ENCODE measurements around the gene HSD11B2. TPM values are rescaled to one million over a fixed set of nuclear protein-coding genes. Genes with fewer than 3 reads are reported as not detected.

HSD11B2 gene
- total RNA-seq, 1 experiment from 2014 or later, result 33.4 TPM

GRCh38 chr16:67438098-67438791, 7.3 kb downstream of the HSD11B2 start:
- ChIA-PET POLR2A (no interaction called here), CTCF (interaction anchor here (1.3 to 1.8 kb wide), 2 partner anchors 39 to 477 kb away, joined by 3 to 7 read pairs; partner anchors contain the start of gene CES3)
- Mint-ChIP-seq H3K4me1 (peaks cover 11% of the 10 kb centered on the region), H3K36me3 (peaks cover 3% of the 10 kb centered on the region; the same call in 1 of the 2 replicates), H3K4me3 (no peak overlapping the region), H3K27me3 (ENCODE audit: low read depth) (no peaks in the 10 kb centered on the region), H3K9me3 (no peaks in the 10 kb centered on the region), H3K27ac (no peak overlapping the region)
- no peak for TF ChIP-seq ATF1 (CRISPR knock-in tag; IDR thresholded peaks at IDR 0.05)
- no peak for TF ChIP-seq SMAD4 (CRISPR knock-in tag; IDR thresholded peaks at IDR 0.05)
- TF ChIP-seq FOXK1 (CRISPR knock-in tag; IDR thresholded peaks at IDR 0.05), result no peak
- no peak for TF ChIP-seq ZNF219 (CRISPR knock-in tag; IDR thresholded peaks at IDR 0.05; ENCODE audit: borderline replicate concordance)
- TF ChIP-seq ZNF532 (CRISPR knock-in tag; IDR thresholded peaks at IDR 0.05; ENCODE audit: borderline replicate concordance), result no peak
- TF ChIP-seq ESRRA (CRISPR knock-in tag; IDR thresholded peaks at IDR 0.05; ENCODE audit: borderline replicate concordance), result no peak
- TF ChIP-seq CDX4 (CRISPR knock-in tag; IDR thresholded peaks at IDR 0.05; ENCODE audit: borderline replicate concordance), result no peak
- TF ChIP-seq CTCF (IDR thresholded peaks at IDR 0.05), result no peak
- TF ChIP-seq CREB1 (CRISPR knock-in tag; IDR thresholded peaks at IDR 0.05), result no peak
- ATAC-seq (no peak), DNase-seq (ENCODE audit: low spot score) (no peak)

- no peaks in the 10 kb centered on the region for H3K9me3 Mint-ChIP-seq
- POLR2A ChIA-PET, result no interaction called here
- H3K4me1 Mint-ChIP-seq, result peaks cover 5% of the 10 kb centered on the region
Measured at GRCh38 chr16:67438824-67439393, 8.0 kb downstream of the HSD11B2 start.

More at GRCh38 chr16:67438824-67439393, 8.0 kb downstream of the HSD11B2 start:
- no peak for TF ChIP-seq TP53 (CRISPR knock-in tag; IDR thresholded peaks at IDR 0.05)
- no peak for TF ChIP-seq MLX (CRISPR knock-in tag; IDR thresholded peaks at IDR 0.05)
- TF ChIP-seq GABPB1 (CRISPR knock-in tag; IDR thresholded peaks at IDR 0.05), result no peak
- no peak for TF ChIP-seq NFYB (CRISPR knock-in tag; conservative IDR thresholded peaks at IDR 0.05; ENCODE audit: low read depth)
- no peak for TF ChIP-seq AR (CRISPR knock-in tag; IDR thresholded peaks at IDR 0.05)
- TF ChIP-seq ETV6 (CRISPR knock-in tag; IDR thresholded peaks at IDR 0.05), result no peak
- no peak for TF ChIP-seq CBFB (CRISPR knock-in tag; IDR thresholded peaks at IDR 0.05; ENCODE audit: low read depth)
- TF ChIP-seq ATF3 (CRISPR knock-in tag; conservative IDR thresholded peaks at IDR 0.05), result no peak
- TF ChIP-seq FOXJ3 (CRISPR knock-in tag; IDR thresholded peaks at IDR 0.05; ENCODE audit: borderline replicate concordance), result no peak
- TF ChIP-seq PRDM15 (CRISPR knock-in tag; IDR thresholded peaks at IDR 0.05), result no peak
- Mint-ChIP-seq H3K36me3 (peaks cover 3% of the 10 kb centered on the region; the same call in 1 of the 2 replicates), H3K27ac (no peak overlapping the region), H3K4me3 (no peak overlapping the region), H3K27me3 (ENCODE audit: low read depth) (no peaks in the 10 kb centered on the region)
- ATAC-seq, result no peak
- DNase-seq (ENCODE audit: low spot score), result no peak
- CTCF ChIA-PET, result interaction anchor here (0.6 to 1.8 kb wide), 4 partner anchors 40 to 478 kb away, joined by 3 to 7 read pairs (median 3); partner anchors contain the start of gene CES3
